Measurements from ENCODE around the gene IFT25.

GRCh38 chr1:53987880-53988279 is 42.4 kb upstream of the IFT25 start:
- no peak for TF ChIP-seq CTCF (IDR thresholded peaks at IDR 0.05)
- no peak for TF ChIP-seq POLR2A (IDR thresholded peaks at IDR 0.05; ENCODE audit: low read depth)
- no peak for TF ChIP-seq POLR2AphosphoS5 (IDR thresholded peaks at IDR 0.05)
